Panc1 (cell line): ENCODE results near the gene EPHB1.

Experiments used
- CTCF ChIP-seq: fragments of 450-650 bp; IDR thresholded peaks from 2 replicates; pipeline ENCODE4 v1.5.1; 2017; ENCODE audit warnings: mild to moderate bottlenecking
- POLR2AphosphoS5 ChIP-seq: IDR thresholded peaks from 2 replicates; pipeline ENCODE4 v1.6.1; 2012; ENCODE audit warnings: mild to moderate bottlenecking, low read depth, low read length, moderate library complexity
- TCF7L2 ChIP-seq: IDR thresholded peaks from 2 replicates; pipeline ENCODE4 v1.6.1; 2011; ENCODE audit warnings: mild to moderate bottlenecking, low read depth, low read length, inconsistent platforms

- TF ChIP-seq CTCF (no peak), TCF7L2 (no peak), POLR2AphosphoS5 (no peak)
Measured at GRCh38 chr3:134840459-134840858, 45.4 kb downstream of the EPHB1 start.
